Erythroblast (primary cell): ENCODE measurements around the gene SHANK2.

Experiments
- GATA1 ChIP-seq: IDR thresholded peaks from 2 replicates; pipeline ENCODE4 v1.6.1; 2011; ENCODE audit warnings: low read depth, mild to moderate bottlenecking, control low read depth, low read length, moderate library complexity
- POLR2A ChIP-seq: IDR thresholded peaks from 2 replicates; pipeline ENCODE4 v1.6.1; 2011; ENCODE audit warnings: mild to moderate bottlenecking, low read length

DNA sequence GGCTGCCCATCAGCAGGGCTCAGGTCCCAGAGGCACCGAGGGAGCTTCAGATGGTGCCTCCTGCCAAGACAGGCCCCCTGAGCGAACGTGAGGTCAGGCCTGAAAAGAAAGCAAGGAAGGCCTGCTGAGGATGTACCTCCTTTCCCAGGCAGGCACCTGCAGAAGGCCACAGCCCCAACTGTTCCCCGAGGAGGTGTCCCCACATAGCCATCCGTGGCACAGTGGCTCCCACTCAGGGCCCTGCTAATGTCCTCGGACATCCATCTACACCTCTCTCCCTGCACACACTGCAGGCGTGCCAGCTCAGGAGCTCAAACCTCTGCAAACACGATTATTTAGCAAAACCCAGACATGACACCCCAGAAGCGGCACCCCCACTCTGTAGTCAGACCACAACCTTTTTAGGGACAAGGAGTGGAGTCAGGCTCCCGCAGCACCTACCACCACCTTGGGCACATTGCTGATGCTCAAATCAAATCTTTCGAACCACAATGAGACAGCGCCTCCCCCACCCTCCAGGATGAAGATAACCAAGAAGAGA, 36.9 kb downstream of the SHANK2 start:
- TF ChIP-seq POLR2A (no peak), GATA1 (no peak)
